ENCODE results near the gene RAB15. TPM values are rescaled to one million over a fixed set of nuclear protein-coding genes. Genes with fewer than 3 reads are reported as not detected.

RAB15 gene
- total RNA-seq, 6 experiments from 2014 or later = 6.5 to 13.8 (median 9.0) TPM

DNA sequence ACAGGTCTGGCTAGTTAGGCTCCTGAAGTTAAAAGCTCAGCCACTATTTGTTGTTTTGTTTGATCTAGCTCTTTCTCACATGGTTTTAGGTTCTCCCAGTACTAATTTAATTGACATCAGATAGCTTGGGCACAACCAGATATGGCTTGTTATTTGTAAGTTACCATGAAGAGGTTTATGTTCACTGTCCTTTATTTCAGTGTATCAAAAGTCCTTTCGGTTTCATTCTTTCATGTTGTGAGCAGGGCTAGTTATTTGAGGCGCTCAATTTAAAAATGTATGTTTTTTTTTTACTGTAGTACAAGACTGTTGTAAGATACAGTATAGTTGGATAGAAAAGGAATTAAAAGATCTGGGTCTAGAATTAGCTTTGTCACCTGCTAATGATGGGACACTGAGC, 36.6 kb downstream of the RAB15 start:
- peaks cover 0 to 51% (median 11%) of the 10 kb centered on the region in 4 donors for H3K4me1 ChIP-seq
- no peak for TF ChIP-seq POLR2A (IDR thresholded peaks at IDR 0.05)
- TF ChIP-seq, protein P1, sequence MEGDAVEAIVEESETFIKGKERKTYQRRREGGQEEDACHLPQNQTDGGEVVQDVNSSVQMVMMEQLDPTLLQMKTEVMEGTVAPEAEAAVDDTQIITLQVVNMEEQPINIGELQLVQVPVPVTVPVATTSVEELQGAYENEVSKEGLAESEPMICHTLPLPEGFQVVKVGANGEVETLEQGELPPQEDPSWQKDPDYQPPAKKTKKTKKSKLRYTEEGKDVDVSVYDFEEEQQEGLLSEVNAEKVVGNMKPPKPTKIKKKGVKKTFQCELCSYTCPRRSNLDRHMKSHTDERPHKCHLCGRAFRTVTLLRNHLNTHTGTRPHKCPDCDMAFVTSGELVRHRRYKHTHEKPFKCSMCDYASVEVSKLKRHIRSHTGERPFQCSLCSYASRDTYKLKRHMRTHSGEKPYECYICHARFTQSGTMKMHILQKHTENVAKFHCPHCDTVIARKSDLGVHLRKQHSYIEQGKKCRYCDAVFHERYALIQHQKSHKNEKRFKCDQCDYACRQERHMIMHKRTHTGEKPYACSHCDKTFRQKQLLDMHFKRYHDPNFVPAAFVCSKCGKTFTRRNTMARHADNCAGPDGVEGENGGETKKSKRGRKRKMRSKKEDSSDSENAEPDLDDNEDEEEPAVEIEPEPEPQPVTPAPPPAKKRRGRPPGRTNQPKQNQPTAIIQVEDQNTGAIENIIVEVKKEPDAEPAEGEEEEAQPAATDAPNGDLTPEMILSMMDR (IDR thresholded peaks at IDR 0.05) = no peak
- WGBS (ENCODE audit: insufficient coverage, low coverage, low lambda C conversion rate, missing lambda C conversion rate) = 42% methylated on average over 2 of the region's 2 CpGs
- intact Hi-C loops (cut with DNase I) = no loop called here
- ATAC-seq = no peak
- H3K4me3 ChIP-seq = no peak overlapping the region
- H3K27ac ChIP-seq = no peak overlapping the region
- peaks cover 3 to 39% (median 9%) of the 10 kb centered on the region in 4 donors for H3K36me3 ChIP-seq
- no peaks in the 10 kb centered on the region for H3K27me3 ChIP-seq
- DNase-seq = no peak
- H3K9me3 ChIP-seq = no peaks in the 10 kb centered on the region

DNA sequence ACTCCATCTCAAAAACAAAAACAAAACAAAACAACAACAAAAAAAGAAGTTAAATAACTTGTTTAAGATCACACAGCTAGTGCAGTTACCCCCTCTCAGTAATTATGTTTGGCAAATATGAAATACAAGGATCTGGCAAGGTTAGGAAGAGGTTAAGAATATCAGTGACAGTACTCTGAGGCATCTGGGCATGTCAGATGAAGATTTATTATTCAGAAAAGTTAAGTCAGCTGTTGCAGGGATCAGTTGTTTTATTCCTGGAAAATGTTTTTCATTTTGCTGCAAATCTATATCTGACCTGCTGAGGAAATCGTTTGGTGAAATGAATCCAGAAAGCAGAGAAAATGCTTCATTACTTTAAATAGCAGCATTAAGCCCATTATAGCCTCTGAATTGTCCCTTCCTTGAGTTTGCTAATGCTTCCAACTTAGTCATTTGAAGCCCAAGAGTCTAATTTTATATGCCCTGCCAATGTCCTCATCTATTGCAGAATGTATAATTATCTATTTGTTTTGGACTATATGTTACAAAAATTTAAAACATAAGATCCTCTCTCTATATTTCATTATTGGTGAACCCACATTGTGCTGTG, 37.7 kb downstream of the RAB15 start:
- no peak overlapping the region for H3K27ac ChIP-seq
- peaks cover 4 to 31% (median 9%) of the 10 kb centered on the region in 4 donors for H3K36me3 ChIP-seq
- TF ChIP-seq, protein P1 (IDR thresholded peaks at IDR 0.05) = no peak
- TF ChIP-seq POLR2A (IDR thresholded peaks at IDR 0.05) = no peak
- no peak for DNase-seq
- WGBS (ENCODE audit: insufficient coverage, low coverage, low lambda C conversion rate, missing lambda C conversion rate) = 67% methylated on average over 1 of the region's 1 CpG
- intact Hi-C loops (cut with DNase I) = no loop called here
- no peak overlapping the region for H3K4me3 ChIP-seq
- H3K27me3 ChIP-seq = no peaks in the 10 kb centered on the region
- H3K4me1 ChIP-seq = peaks cover 0 to 53% (median 10%) of the 10 kb centered on the region in 4 donors
- ATAC-seq = no peak
- no peaks in the 10 kb centered on the region for H3K9me3 ChIP-seq

DNA sequence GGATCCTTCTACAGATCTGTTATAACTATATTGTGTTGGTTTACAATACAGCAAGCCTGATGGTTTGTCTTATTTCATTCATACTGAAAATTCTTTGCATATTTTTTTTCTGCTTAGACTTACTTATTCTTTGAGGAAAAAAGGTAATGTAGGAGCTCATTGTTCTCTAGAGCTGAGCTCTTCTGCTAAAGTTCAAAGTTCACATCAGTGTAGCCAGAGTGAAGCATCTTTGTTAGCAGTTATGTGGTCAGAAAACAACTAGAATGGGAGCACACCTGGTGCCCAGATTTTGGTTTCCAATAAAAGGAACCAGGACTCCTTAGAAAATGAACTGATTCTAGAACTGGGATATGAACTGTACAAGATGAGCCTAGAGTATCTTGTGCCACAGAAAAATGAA, 39.9 kb downstream of the RAB15 start:
- DNase-seq = no peak
- Histone ChIP-seq H3K4me1 (peaks cover 0 to 44% (median 1%) of the 10 kb centered on the region in 4 donors), H3K27ac (no peak overlapping the region), H3K9me3 (peaks cover 0 to 2% (median 0%) of the 10 kb centered on the region in 4 donors), H3K4me3 (no peak overlapping the region), H3K27me3 (no peaks in the 10 kb centered on the region), H3K36me3 (peaks cover 4 to 41% (median 9%) of the 10 kb centered on the region in 4 donors)
- no peak for TF ChIP-seq POLR2A (IDR thresholded peaks at IDR 0.05)
- TF ChIP-seq, protein P1 (IDR thresholded peaks at IDR 0.05) = no peak
- peak in 3 of 4 donors; percentile 41 to 49 (median 44) for ATAC-seq
- intact Hi-C loops (cut with DNase I) = no loop called here

DNA sequence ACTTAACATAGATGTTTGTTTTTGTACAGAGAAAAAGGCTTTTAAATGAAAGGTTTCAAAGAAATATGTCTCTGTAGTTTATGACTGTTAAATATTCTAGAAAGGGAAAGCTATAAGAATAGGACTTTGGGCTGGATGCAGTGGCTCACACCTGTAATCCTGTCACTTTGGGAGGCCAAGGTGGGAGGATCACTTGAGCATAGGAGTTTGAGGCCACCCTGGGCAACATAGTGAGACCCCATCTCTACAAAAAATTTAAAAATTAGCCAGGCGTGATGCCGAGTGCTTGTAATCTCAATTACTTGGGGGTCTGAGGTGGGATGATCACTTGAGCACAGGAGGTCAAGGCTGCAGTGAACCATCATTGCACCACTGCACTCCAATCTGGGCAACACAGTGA, 41.0 kb downstream of the RAB15 start:
- no peak overlapping the region for H3K27ac ChIP-seq
- peaks cover 4 to 52% (median 9%) of the 10 kb centered on the region in 4 donors for H3K36me3 ChIP-seq
- WGBS (ENCODE audit: insufficient coverage, low coverage, low lambda C conversion rate, missing lambda C conversion rate) = 94% methylated on average over 2 of the region's 2 CpGs
- no peaks in the 10 kb centered on the region for H3K27me3 ChIP-seq
- intact Hi-C loops (cut with DNase I) = no loop called here
- DNase-seq (no peak), ATAC-seq (no peak)
- peaks cover 0 to 40% (median 0%) of the 10 kb centered on the region in 4 donors for H3K4me1 ChIP-seq
- TF ChIP-seq, protein P1 (IDR thresholded peaks at IDR 0.05) = no peak
- TF ChIP-seq POLR2A (IDR thresholded peaks at IDR 0.05) = no peak
- H3K4me3 ChIP-seq = no peak overlapping the region
- H3K9me3 ChIP-seq = peaks cover 0 to 2% (median 0%) of the 10 kb centered on the region in 4 donors
